CD4-positive, alpha-beta T cell treated with Interferon gamma for 1 hour (primary cell): ENCODE data around the gene WDR91.
"Not testable (repeated sequence)": the region's sequence is repeated elsewhere in the genome, so short reads cannot be mapped to it uniquely, and the experiment has no call there.

ENCODE experiments used
- DNase-seq: peaks from one replicate; pipeline ENCODE4 v3.0.0-alpha.2; 2020

Gene WDR91

GRCh38 chr7:135232720-135233119 lies 21.4 kb upstream of the WDR91 start:
- DNase-seq = no peak

GRCh38 chr7:135232087-135232486 lies 20.8 kb upstream of the WDR91 start:
- DNase-seq = no peak

- no peak for DNase-seq
These were observed 20.4 kb upstream of the WDR91 start for GRCh38 chr7:135231686-135232085.

- no peak for DNase-seq
These were observed 12.7 kb upstream of the WDR91 start for GRCh38 chr7:135224027-135224426.

GRCh38 chr7:135217645-135218509 lies 6.6 kb upstream of the WDR91 start:
- DNase-seq = no peak

- no peak for DNase-seq
These were observed 4.4 kb upstream of the WDR91 start for GRCh38 chr7:135215698-135216097.

- DNase-seq = no peak
These were observed 3.9 kb upstream of the WDR91 start for GRCh38 chr7:135215180-135215579.

- no peak for DNase-seq
These were observed 2.5 kb upstream of the WDR91 start for GRCh38 chr7:135213831-135214230.

- not testable (repeated sequence) for DNase-seq
These were observed 790 bp upstream of the WDR91 start for GRCh38 chr7:135211946-135212685.

- no peak for DNase-seq
These were observed 493 bp downstream of the WDR91 start for GRCh38 chr7:135210888-135211178.

GRCh38 chr7:135209225-135209834 lies 2.0 kb downstream of the WDR91 start:
- DNase-seq = no peak

- DNase-seq = no peak
These were observed 3.1 kb downstream of the WDR91 start for GRCh38 chr7:135208102-135208793.

- DNase-seq = no peak
These were observed 3.8 kb downstream of the WDR91 start for GRCh38 chr7:135207406-135208101.

- no peak for DNase-seq
These were observed 4.4 kb downstream of the WDR91 start for GRCh38 chr7:135206941-135207391.

- no peak for DNase-seq
These were observed 5.5 kb downstream of the WDR91 start for GRCh38 chr7:135205850-135206249.

GRCh38 chr7:135204876-135205275 lies 6.5 kb downstream of the WDR91 start:
- no peak for DNase-seq

GRCh38 chr7:135204341-135204749 lies 7.0 kb downstream of the WDR91 start:
- DNase-seq = no peak

GRCh38 chr7:135201350-135201749 lies 10.0 kb downstream of the WDR91 start:
- DNase-seq = no peak

GRCh38 chr7:135200821-135201331 lies 10.4 kb downstream of the WDR91 start:
- no peak for DNase-seq

- no peak for DNase-seq
These were observed 11.9 kb downstream of the WDR91 start for GRCh38 chr7:135199439-135199838.

- DNase-seq = no peak
These were observed 13.2 kb downstream of the WDR91 start for GRCh38 chr7:135197906-135198655.

- no peak for DNase-seq
These were observed 14.0 kb downstream of the WDR91 start for GRCh38 chr7:135197343-135197742.
